ENCODE data around the gene FAP.

The FAP gene

GRCh38 chr2:162159446-162159845 lies 83.8 kb downstream of the FAP start:
- in situ Hi-C loops (cut with MboI; ENCODE audit: low sequenced_read_pairs), result no loop called here
- Histone ChIP-seq H3K9me3 (no peaks in the 10 kb centered on the region), H3K27me3 (ENCODE audit: low read depth) (peaks cover 9% of the 10 kb centered on the region), H3K4me1 (no peaks in the 10 kb centered on the region), H3K4me3 (no peak overlapping the region), H3K36me3 (replicated peaks) (no peaks in the 10 kb centered on the region)
- no peak for DNase-seq (ENCODE audit: low spot score in 2 of 2)

GRCh38 chr2:162156149-162156548 lies 87.1 kb downstream of the FAP start:
- H3K9me3 ChIP-seq, result no peaks in the 10 kb centered on the region
- H3K4me1 ChIP-seq, result no peaks in the 10 kb centered on the region
- no peak for DNase-seq (ENCODE audit: low spot score in 2 of 2)
- H3K36me3 ChIP-seq (replicated peaks), result no peaks in the 10 kb centered on the region
- in situ Hi-C loops (cut with MboI; ENCODE audit: low sequenced_read_pairs), result no loop called here
- no peak overlapping the region for H3K4me3 ChIP-seq
- H3K27me3 ChIP-seq (ENCODE audit: low read depth), result peaks cover 15% of the 10 kb centered on the region

DNA sequence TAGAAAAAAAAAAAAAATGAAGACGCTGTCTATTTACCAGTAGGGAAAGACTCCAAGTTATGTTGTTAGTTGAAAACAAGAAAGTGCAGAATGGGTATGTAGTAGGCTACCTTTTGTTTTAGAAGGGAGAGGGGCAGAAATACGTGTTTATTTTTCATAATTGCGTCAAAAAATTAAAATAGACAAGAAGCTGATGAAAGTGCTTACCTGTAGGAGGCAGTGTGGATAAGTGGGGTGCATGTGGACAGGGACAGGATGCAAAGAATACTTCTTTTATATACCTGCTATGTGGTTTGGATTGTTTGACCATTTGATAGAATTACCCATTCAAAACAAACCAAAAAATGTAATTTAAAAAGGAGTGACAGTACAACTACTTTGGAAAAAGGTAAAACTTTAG lies 88.2 kb downstream of the FAP start:
- H3K9me3 ChIP-seq, result no peaks in the 10 kb centered on the region
- in situ Hi-C loops (cut with MboI; ENCODE audit: low sequenced_read_pairs), result no loop called here
- peaks cover 15% of the 10 kb centered on the region for H3K27me3 ChIP-seq (ENCODE audit: low read depth)
- DNase-seq (ENCODE audit: low spot score in 2 of 2), result no peak
- no peak overlapping the region for H3K4me3 ChIP-seq
- H3K36me3 ChIP-seq (replicated peaks), result no peaks in the 10 kb centered on the region
- no peaks in the 10 kb centered on the region for H3K4me1 ChIP-seq

DNA sequence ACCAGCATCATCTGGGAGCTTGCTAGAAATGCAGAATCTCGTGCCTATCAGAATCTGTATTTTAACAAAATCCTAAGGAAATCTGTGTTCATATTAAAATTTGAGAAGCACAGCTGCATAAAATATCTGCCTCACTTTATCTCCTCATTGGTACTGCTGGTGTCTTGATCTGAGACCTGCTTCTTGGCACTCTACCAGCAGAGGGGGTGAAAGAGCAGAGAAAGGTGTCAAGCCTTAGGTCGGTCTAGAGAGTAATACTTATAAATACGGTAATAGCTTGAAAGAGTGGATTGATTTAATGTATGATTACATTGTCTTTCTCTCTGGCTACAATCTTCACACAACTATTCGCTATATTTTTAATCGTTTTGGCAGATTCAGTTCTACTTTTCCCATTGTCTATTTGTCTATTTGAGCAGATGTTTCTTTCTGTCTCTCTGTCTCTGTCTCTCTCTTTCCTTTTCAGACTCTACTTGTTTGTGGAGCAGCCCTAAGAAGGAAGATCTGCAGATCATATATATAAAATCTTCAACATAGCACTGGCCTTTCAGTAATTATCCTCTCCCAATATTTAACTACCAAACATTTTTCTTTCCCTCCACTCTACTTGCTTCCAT lies 89.5 kb downstream of the FAP start:
- Histone ChIP-seq H3K4me3 (no peak overlapping the region), H3K36me3 (replicated peaks) (no peaks in the 10 kb centered on the region), H3K4me1 (no peaks in the 10 kb centered on the region), H3K9me3 (no peaks in the 10 kb centered on the region), H3K27me3 (ENCODE audit: low read depth) (peaks cover 13% of the 10 kb centered on the region)
- in situ Hi-C loops (cut with MboI; ENCODE audit: low sequenced_read_pairs), result no loop called here
- peak; percentile 37 to 77 for DNase-seq (ENCODE audit: low spot score in 2 of 2)

DNA sequence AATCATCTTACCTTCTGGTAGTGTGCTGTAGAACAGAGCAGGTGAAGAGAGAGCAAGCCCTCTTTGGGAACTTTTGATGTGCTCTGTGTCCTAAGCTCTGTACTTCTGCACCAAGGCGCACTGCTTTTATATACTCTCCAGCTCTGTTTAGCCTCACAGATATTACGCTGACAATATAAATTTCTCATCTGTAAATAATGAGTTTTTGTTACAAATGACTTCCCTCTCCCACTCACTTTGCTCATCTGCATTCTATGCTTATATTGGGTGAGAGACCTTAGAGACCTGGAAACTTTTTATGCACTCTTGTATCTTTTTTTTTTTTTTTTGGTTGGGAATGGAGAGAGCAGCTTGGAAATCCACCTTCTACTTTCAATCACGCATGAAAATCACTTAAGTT lies 91.1 kb downstream of the FAP start, which contains the start of gene GCG:
GCG (minus strand) TSS at position 101 of the 400 bp plus-strand sequence. CDS start 3,069 bp downstream, outside the sequence.
- no peaks in the 10 kb centered on the region for H3K36me3 ChIP-seq (replicated peaks)
- in situ Hi-C loops (cut with MboI; ENCODE audit: low sequenced_read_pairs), result no loop called here
- H3K27me3 ChIP-seq (ENCODE audit: low read depth), result peaks cover 12% of the 10 kb centered on the region; the same call in 1 of the 2 replicates
- H3K4me3 ChIP-seq, result no peak within 1 kb of the TSS
- H3K4me1 ChIP-seq, result no peaks in the 10 kb centered on the region
- H3K9me3 ChIP-seq, result no peaks in the 10 kb centered on the region
- DNase-seq (ENCODE audit: low spot score in 2 of 2), result no peak

DNA sequence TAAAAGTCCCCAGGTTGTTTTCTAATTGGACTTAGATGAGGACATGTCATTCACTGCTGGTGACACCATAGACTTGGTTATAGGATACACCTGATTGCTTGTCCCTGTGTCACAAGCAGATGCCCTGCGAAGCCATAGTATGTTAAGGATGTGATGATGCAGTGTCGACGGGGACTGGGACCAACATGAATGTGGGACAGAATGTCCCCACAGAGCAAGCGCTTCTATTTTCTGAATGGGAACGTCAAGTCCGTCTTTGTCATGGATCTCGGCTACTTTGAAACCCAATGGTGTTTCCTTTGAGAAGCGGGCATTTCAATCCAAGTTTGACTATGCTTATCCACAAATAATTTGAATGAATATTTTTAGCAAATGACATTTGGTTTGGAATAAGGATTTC lies 93.3 kb downstream of the FAP start:
- H3K9me3 ChIP-seq, result no peaks in the 10 kb centered on the region
- H3K27me3 ChIP-seq (ENCODE audit: low read depth), result peaks cover 7% of the 10 kb centered on the region; the same call in 1 of the 2 replicates
- in situ Hi-C loops (cut with MboI; ENCODE audit: low sequenced_read_pairs), result loop anchor here (25.0 kb wide), 1 partner anchor 563 kb away; no protein-coding TSS in a partner anchor
- no peaks in the 10 kb centered on the region for H3K36me3 ChIP-seq (replicated peaks)
- no peak overlapping the region for H3K4me3 ChIP-seq
- DNase-seq (ENCODE audit: low spot score in 2 of 2), result no peak
- no peaks in the 10 kb centered on the region for H3K4me1 ChIP-seq

DNA sequence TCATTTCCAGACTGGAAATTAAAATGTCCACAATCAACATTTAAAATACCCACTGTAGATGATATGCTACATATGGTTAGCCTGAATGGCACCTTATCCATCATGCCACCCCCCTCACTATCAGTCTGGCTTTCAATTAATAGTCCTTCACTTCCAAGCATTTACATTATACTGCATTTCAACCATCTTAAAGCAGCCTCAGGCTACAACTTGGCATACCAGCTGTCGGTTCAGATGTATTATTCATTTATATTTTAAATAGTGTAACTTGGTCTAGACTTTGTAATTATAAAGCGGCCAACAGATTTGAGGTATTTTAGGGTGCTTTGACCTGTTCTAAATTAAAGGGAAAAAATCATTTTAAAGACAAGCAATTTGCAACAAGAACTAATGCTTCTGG lies 93.8 kb downstream of the FAP start:
- Histone ChIP-seq H3K4me3 (no peak overlapping the region), H3K36me3 (replicated peaks) (no peaks in the 10 kb centered on the region), H3K27me3 (ENCODE audit: low read depth) (peaks cover 6% of the 10 kb centered on the region; the same call in 1 of the 2 replicates), H3K4me1 (no peaks in the 10 kb centered on the region), H3K9me3 (no peaks in the 10 kb centered on the region)
- DNase-seq (ENCODE audit: low spot score in 2 of 2), result peak in 1 of 2 experiments; percentile 23
- in situ Hi-C loops (cut with MboI; ENCODE audit: low sequenced_read_pairs), result loop anchor here (25.0 kb wide), 1 partner anchor 562 kb away; no protein-coding TSS in a partner anchor

DNA sequence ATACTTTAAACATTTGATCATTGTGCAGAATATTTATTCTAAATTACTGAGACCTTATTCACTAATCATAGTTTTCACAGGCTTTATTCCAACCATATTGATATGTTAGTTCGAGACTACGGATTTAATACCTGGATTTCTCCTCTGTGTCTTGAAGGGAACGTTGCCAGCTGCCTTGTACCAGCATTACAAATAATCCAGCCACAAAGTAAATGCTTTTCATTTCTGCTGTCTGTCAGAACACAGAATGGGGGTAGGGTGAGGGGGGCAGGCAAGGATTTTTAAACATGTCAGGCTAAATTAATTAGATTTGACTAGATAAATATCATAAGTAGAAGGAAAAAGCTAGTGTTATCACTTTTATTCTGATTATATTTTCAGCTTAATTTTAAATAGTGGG lies 94.3 kb downstream of the FAP start:
- no peak for DNase-seq (ENCODE audit: low spot score in 2 of 2)
- H3K27me3 ChIP-seq (ENCODE audit: low read depth), result peaks cover under 1% of the 10 kb centered on the region; the same call in 1 of the 2 replicates
- no peaks in the 10 kb centered on the region for H3K36me3 ChIP-seq (replicated peaks)
- H3K4me3 ChIP-seq, result no peak overlapping the region
- H3K4me1 ChIP-seq, result no peaks in the 10 kb centered on the region
- in situ Hi-C loops (cut with MboI; ENCODE audit: low sequenced_read_pairs), result loop anchor here (25.0 kb wide), 1 partner anchor 562 kb away; no protein-coding TSS in a partner anchor
- H3K9me3 ChIP-seq, result no peaks in the 10 kb centered on the region

GRCh38 chr2:162143969-162144368 lies 99.3 kb downstream of the FAP start:
- in situ Hi-C loops (cut with MboI; ENCODE audit: low sequenced_read_pairs), result loop anchor here (25.0 kb wide), 1 partner anchor 557 kb away; no protein-coding TSS in a partner anchor
- no peak for DNase-seq (ENCODE audit: low spot score in 2 of 2)
- H3K27me3 ChIP-seq (ENCODE audit: low read depth), result no peaks in the 10 kb centered on the region

DNA sequence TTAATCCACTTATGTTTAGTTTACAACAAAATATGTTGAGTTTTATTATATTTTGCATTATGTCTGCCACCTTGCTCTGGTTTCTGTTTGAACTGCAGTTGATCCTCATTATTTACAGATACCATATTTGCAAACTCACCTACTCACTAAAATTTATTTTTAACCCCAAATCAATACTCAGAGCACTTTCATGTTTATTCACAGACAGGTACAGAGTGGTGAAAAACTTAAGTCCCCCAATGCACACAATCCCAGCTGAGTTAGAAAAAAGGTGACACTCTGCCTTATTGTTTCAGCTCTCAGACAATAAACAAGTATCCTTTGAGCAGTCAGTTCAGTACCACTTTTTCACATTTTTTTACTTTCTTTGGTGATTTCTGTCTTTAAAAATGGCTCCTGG lies 104.9 kb downstream of the FAP start:
- Histone ChIP-seq H3K4me1 (peaks cover 6% of the 10 kb centered on the region; the same call in 1 of the 2 replicates), H3K27me3 (ENCODE audit: low read depth) (no peaks in the 10 kb centered on the region), H3K4me3 (no peak overlapping the region), H3K9me3 (no peaks in the 10 kb centered on the region), H3K36me3 (replicated peaks) (no peaks in the 10 kb centered on the region)
- no peak for DNase-seq (ENCODE audit: low spot score in 2 of 2)
- in situ Hi-C loops (cut with MboI; ENCODE audit: low sequenced_read_pairs), result loop anchor here (25.0 kb wide), 1 partner anchor 551 kb away; no protein-coding TSS in a partner anchor

More at GRCh38 chr2:162143969-162144368, 99.3 kb downstream of the FAP start:
- Histone ChIP-seq H3K36me3 (replicated peaks) (no peaks in the 10 kb centered on the region), H3K4me1 (no peaks in the 10 kb centered on the region), H3K9me3 (no peaks in the 10 kb centered on the region), H3K4me3 (no peak overlapping the region)

- H3K27me3 ChIP-seq (ENCODE audit: low read depth), result no peaks in the 10 kb centered on the region
- H3K9me3 ChIP-seq, result no peaks in the 10 kb centered on the region
- in situ Hi-C loops (cut with MboI; ENCODE audit: low sequenced_read_pairs), result loop anchor here (25.0 kb wide), 1 partner anchor 540 kb away; no protein-coding TSS in a partner anchor
- DNase-seq (ENCODE audit: low spot score in 2 of 2), result no peak
- H3K4me1 ChIP-seq, result no peaks in the 10 kb centered on the region
- H3K4me3 ChIP-seq, result no peak overlapping the region
- H3K36me3 ChIP-seq (replicated peaks), result no peaks in the 10 kb centered on the region
Observed at GRCh38 chr2:162127422-162127821, 115.8 kb downstream of the FAP start.

GRCh38 chr2:162126527-162126926 lies 116.7 kb downstream of the FAP start:
- H3K36me3 ChIP-seq (replicated peaks), result no peaks in the 10 kb centered on the region
- H3K4me3 ChIP-seq, result no peak overlapping the region
- H3K9me3 ChIP-seq, result no peaks in the 10 kb centered on the region
- DNase-seq (ENCODE audit: low spot score in 2 of 2), result no peak
- H3K27me3 ChIP-seq (ENCODE audit: low read depth), result no peaks in the 10 kb centered on the region
- in situ Hi-C loops (cut with MboI; ENCODE audit: low sequenced_read_pairs), result loop anchor here (25.0 kb wide), 1 partner anchor 539 kb away; no protein-coding TSS in a partner anchor
- no peaks in the 10 kb centered on the region for H3K4me1 ChIP-seq

DNA sequence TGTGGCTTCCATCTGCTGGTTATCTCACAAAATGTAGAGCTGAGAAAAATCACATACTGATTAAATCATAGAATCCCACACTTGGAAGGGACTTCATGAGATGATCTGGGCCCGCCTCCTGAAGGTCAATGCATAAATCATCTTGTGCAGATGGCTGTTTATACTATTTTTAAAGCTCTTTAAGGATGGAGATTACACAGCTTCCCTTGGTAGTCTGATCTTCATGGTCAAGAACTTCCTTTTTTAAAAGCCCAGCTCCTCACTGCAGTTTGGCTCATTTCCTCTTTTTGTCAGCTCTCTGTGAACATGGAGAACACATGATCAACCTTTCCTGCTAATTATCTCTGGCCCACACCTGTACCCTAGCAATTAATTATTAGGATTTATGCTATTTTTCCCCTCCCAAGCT lies 117.1 kb downstream of the FAP start:
- H3K4me3 ChIP-seq, result no peak overlapping the region
- no peak for DNase-seq (ENCODE audit: low spot score in 2 of 2)
- H3K27me3 ChIP-seq (ENCODE audit: low read depth), result no peaks in the 10 kb centered on the region
- no peaks in the 10 kb centered on the region for H3K4me1 ChIP-seq
- no peaks in the 10 kb centered on the region for H3K36me3 ChIP-seq (replicated peaks)
- in situ Hi-C loops (cut with MboI; ENCODE audit: low sequenced_read_pairs), result loop anchor here (25.0 kb wide), 1 partner anchor 539 kb away; no protein-coding TSS in a partner anchor
- H3K9me3 ChIP-seq, result no peaks in the 10 kb centered on the region

- Histone ChIP-seq H3K4me1 (no peaks in the 10 kb centered on the region), H3K4me3 (no peak overlapping the region), H3K36me3 (replicated peaks) (no peaks in the 10 kb centered on the region), H3K27me3 (ENCODE audit: low read depth) (no peaks in the 10 kb centered on the region), H3K9me3 (no peaks in the 10 kb centered on the region)
- in situ Hi-C loops (cut with MboI; ENCODE audit: low sequenced_read_pairs), result loop anchor here (25.0 kb wide), 1 partner anchor 538 kb away; no protein-coding TSS in a partner anchor
- DNase-seq (ENCODE audit: low spot score in 2 of 2), result no peak
Observed at GRCh38 chr2:162125138-162125537, 118.1 kb downstream of the FAP start.
